Neural cell (in vitro differentiated cells): Measurements from ENCODE around the gene OR52K1. TPM values are rescaled to one million over a fixed set of nuclear protein-coding genes. Genes with fewer than 3 reads are reported as not detected.

ENCODE experiments used
- H2AFZ ChIP-seq: fragments of 200-600, 300-800 bp; sonication (generic), shearing (Covaris generic); 2 replicates; pipeline ENCODE4 v1.6.0; 2014; ENCODE audit warnings: low read depth, mild to moderate bottlenecking, antibody characterized with exemption, low read length, moderate library complexity
- H3F3A ChIP-seq: fragments of 200-600 bp; shearing (Covaris generic); 2 replicates; pipeline ENCODE4 v1.6.1; 2016; ENCODE audit warnings: mild to moderate bottlenecking, moderate library complexity, mixed read lengths, antibody characterized with exemption, low read length; ENCODE audit not compliant: insufficient read depth, poor library complexity, severe bottlenecking
- H3K27ac ChIP-seq: fragments of 200-600, 300-800 bp; sonication (generic), shearing (Covaris generic); 2 replicates; pipeline ENCODE4 v1.5.1; 2014; ENCODE audit warnings: mild to moderate bottlenecking, low read length, moderate library complexity
- H3K27me3 ChIP-seq: fragments of 300-800, 200-600 bp; sonication (generic), shearing (Covaris generic); 2 replicates; pipeline ENCODE4 v1.6.0; 2014; ENCODE audit warnings: mild to moderate bottlenecking, low read depth, low read length, moderate library complexity; ENCODE audit not compliant: insufficient read depth
- H3K36me3 ChIP-seq: fragments of 300-800, 200-600 bp; sonication (generic), shearing (Covaris generic); 2 replicates; pipeline ENCODE4 v1.5.1; 2014; ENCODE audit warnings: mild to moderate bottlenecking, antibody characterized with exemption, low read length, moderate library complexity; ENCODE audit not compliant: insufficient read depth
- H3K4me2 ChIP-seq: fragments of 300-800, 200-600 bp; sonication (generic), shearing (Covaris generic); 2 replicates; pipeline ENCODE4 v1.6.0; 2014; ENCODE audit warnings: mild to moderate bottlenecking, low read length
- H3K4me3 ChIP-seq: fragments of 300-800, 200-600 bp; sonication (generic), shearing (Covaris generic); 2 replicates; pipeline ENCODE4 v1.5.1; 2014; ENCODE audit warnings: mild to moderate bottlenecking, low read length, moderate library complexity
- H3K79me2 ChIP-seq: fragments of 200-600 bp; shearing (Covaris generic); replicated peaks from 2 replicates; pipeline ENCODE4 v1.6.0; 2014; ENCODE audit warnings: mild to moderate bottlenecking, low read length, moderate library complexity; ENCODE audit not compliant: insufficient read depth
- H3K9ac ChIP-seq: fragments of 300-800, 200-600 bp; sonication (generic), shearing (Covaris generic); 2 replicates; pipeline ENCODE4 v1.6.1; 2016; ENCODE audit warnings: mild to moderate bottlenecking, low read length, mixed read lengths
- H3K9me2 ChIP-seq: fragments of 200-600 bp; shearing (Covaris generic); 2 replicates; pipeline ENCODE4 v1.6.1; 2016; ENCODE audit warnings: mild to moderate bottlenecking, low read length, mixed read lengths; ENCODE audit not compliant: insufficient read depth
- H3K9me3 ChIP-seq: fragments of 200-600, 300-800 bp; sonication (generic), shearing (Covaris generic); 2 replicates; pipeline ENCODE4 v1.6.1; 2016; ENCODE audit warnings: mild to moderate bottlenecking, mixed run types, low read length, moderate library complexity, mixed read lengths
- H4K20me1 ChIP-seq: fragments of 200-600 bp; shearing (Covaris generic); 2 replicates; pipeline ENCODE4 v1.6.1; 2016; ENCODE audit warnings: mild to moderate bottlenecking, mixed run types; ENCODE audit not compliant: insufficient read depth
- EP300 ChIP-seq: fragments of 450-650 bp; conservative IDR thresholded peaks from 2 replicates; pipeline ENCODE4 v1.6.1; 2014; ENCODE audit warnings: antibody characterized with exemption, mild to moderate bottlenecking, moderate library complexity; ENCODE audit not compliant: poor library complexity, severe bottlenecking
- EZH2 ChIP-seq: fragments of 200-600, 300-800 bp; shearing (Covaris generic), sonication (generic); IDR thresholded peaks from 2 replicates; pipeline ENCODE4 v1.6.1; 2014; ENCODE audit warnings: antibody characterized with exemption, low read length, borderline replicate concordance, mild to moderate bottlenecking; ENCODE audit not compliant: insufficient read depth, poor library complexity, severe bottlenecking
- MXI1 ChIP-seq: fragments of 450-650 bp; conservative IDR thresholded peaks from 2 replicates; pipeline ENCODE4 v1.6.1; 2014; ENCODE audit warnings: antibody characterized with exemption, mild to moderate bottlenecking; ENCODE audit not compliant: poor library complexity, severe bottlenecking
- POLR2AphosphoS5 ChIP-seq: IDR thresholded peaks from 2 replicates; pipeline ENCODE4 v1.6.1; 2012
- RAD21 ChIP-seq: fragments of 450-650 bp; conservative IDR thresholded peaks from 2 replicates; pipeline ENCODE4 v1.6.1; 2014; ENCODE audit warnings: antibody characterized with exemption, mild to moderate bottlenecking, moderate library complexity
- SMC3 ChIP-seq: fragments of 450-650 bp; conservative IDR thresholded peaks from 2 replicates; pipeline ENCODE4 v1.6.1; 2014; ENCODE audit warnings: antibody characterized with exemption, mild to moderate bottlenecking, moderate library complexity; ENCODE audit not compliant: poor library complexity
- TAF1 ChIP-seq: IDR thresholded peaks from 2 replicates; pipeline ENCODE4 v1.6.1; 2012; ENCODE audit warnings: low read depth
- polyA plus RNA-seq: library from polyadenylated mRNA; depleted of rRNA; stranded (reverse); fragments of >200 nt; gene quantifications from 2 replicates; pipeline ENCODE4 v1.2.3, GENCODE V29; 2014
- TF ChIP-seq, protein P1 (sequence below): fragments of 450-650 bp; IDR thresholded peaks from 2 replicates; pipeline ENCODE4 v1.5.1; 2014; ENCODE audit warnings: antibody characterized with exemption, mild to moderate bottlenecking, moderate library complexity; ENCODE audit not compliant: poor library complexity, severe bottlenecking
- TF ChIP-seq, protein P2 (sequence below): IDR thresholded peaks from 2 replicates; pipeline ENCODE4 v1.6.1; 2012; ENCODE audit warnings: borderline replicate concordance

The OR52K1 gene
- polyA plus RNA-seq, 1 donor from 2014 or later: not detected

DNA sequence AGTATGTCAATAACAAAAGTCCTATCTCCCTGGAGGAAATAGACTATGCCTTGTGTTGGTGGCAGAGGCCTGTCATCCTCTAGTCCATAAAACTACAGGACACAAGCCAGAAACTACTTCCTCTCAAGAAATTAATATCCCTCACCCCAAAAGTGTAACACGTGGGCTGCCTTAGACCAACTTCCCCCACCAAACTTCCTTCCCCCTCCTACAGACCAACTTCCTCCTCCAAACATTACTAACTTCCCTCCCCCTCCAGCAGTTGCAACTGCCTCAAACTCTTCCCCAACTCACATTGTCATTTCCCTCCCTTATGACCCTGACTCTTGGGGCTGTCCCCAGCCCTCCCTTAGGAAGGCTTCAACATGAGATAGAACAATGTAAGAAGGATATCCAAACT lies 27.0 kb upstream of the OR52K1 start:
- Histone ChIP-seq H3K4me2 (no peak overlapping the region), H3K79me2 (no peaks in the 10 kb centered on the region), H3K9ac (no peak overlapping the region), H3K27me3 (no peaks in the 10 kb centered on the region), H3K9me3 (no peaks in the 10 kb centered on the region), H3K9me2 (no peaks in the 10 kb centered on the region), H3K36me3 (no peaks in the 10 kb centered on the region), H3K4me3 (no peak overlapping the region), H4K20me1 (no peaks in the 10 kb centered on the region), H2AFZ (no peak overlapping the region), H3K27ac (no peak overlapping the region), H3F3A (no peaks in the 10 kb centered on the region)
- no peak for TF ChIP-seq POLR2AphosphoS5
- no peak for TF ChIP-seq MXI1
- no peak for TF ChIP-seq SMC3
- TF ChIP-seq, protein P1, sequence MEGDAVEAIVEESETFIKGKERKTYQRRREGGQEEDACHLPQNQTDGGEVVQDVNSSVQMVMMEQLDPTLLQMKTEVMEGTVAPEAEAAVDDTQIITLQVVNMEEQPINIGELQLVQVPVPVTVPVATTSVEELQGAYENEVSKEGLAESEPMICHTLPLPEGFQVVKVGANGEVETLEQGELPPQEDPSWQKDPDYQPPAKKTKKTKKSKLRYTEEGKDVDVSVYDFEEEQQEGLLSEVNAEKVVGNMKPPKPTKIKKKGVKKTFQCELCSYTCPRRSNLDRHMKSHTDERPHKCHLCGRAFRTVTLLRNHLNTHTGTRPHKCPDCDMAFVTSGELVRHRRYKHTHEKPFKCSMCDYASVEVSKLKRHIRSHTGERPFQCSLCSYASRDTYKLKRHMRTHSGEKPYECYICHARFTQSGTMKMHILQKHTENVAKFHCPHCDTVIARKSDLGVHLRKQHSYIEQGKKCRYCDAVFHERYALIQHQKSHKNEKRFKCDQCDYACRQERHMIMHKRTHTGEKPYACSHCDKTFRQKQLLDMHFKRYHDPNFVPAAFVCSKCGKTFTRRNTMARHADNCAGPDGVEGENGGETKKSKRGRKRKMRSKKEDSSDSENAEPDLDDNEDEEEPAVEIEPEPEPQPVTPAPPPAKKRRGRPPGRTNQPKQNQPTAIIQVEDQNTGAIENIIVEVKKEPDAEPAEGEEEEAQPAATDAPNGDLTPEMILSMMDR: no peak
- TF ChIP-seq EP300: no peak
- no peak for TF ChIP-seq RAD21
- no peak for TF ChIP-seq TAF1
- TF ChIP-seq, protein P2, sequence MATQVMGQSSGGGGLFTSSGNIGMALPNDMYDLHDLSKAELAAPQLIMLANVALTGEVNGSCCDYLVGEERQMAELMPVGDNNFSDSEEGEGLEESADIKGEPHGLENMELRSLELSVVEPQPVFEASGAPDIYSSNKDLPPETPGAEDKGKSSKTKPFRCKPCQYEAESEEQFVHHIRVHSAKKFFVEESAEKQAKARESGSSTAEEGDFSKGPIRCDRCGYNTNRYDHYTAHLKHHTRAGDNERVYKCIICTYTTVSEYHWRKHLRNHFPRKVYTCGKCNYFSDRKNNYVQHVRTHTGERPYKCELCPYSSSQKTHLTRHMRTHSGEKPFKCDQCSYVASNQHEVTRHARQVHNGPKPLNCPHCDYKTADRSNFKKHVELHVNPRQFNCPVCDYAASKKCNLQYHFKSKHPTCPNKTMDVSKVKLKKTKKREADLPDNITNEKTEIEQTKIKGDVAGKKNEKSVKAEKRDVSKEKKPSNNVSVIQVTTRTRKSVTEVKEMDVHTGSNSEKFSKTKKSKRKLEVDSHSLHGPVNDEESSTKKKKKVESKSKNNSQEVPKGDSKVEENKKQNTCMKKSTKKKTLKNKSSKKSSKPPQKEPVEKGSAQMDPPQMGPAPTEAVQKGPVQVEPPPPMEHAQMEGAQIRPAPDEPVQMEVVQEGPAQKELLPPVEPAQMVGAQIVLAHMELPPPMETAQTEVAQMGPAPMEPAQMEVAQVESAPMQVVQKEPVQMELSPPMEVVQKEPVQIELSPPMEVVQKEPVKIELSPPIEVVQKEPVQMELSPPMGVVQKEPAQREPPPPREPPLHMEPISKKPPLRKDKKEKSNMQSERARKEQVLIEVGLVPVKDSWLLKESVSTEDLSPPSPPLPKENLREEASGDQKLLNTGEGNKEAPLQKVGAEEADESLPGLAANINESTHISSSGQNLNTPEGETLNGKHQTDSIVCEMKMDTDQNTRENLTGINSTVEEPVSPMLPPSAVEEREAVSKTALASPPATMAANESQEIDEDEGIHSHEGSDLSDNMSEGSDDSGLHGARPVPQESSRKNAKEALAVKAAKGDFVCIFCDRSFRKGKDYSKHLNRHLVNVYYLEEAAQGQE: no peak
- TF ChIP-seq EZH2: no peak

- Histone ChIP-seq H3K9me3 (no peaks in the 10 kb centered on the region), H4K20me1 (no peaks in the 10 kb centered on the region), H3K27ac (no peak overlapping the region), H3K79me2 (no peaks in the 10 kb centered on the region), H3K4me2 (no peak overlapping the region), H3K27me3 (no peaks in the 10 kb centered on the region), H3K9ac (no peak overlapping the region), H3K4me3 (no peak overlapping the region), H3F3A (no peaks in the 10 kb centered on the region), H3K36me3 (no peaks in the 10 kb centered on the region), H2AFZ (no peak overlapping the region), H3K9me2 (no peaks in the 10 kb centered on the region)
- TF ChIP-seq RAD21 (no peak), SMC3 (no peak), EP300 (no peak), TAF1 (no peak), POLR2AphosphoS5 (no peak), EZH2 (no peak), MXI1 (no peak)
- TF ChIP-seq, protein P1: no peak
- TF ChIP-seq, protein P2: no peak
Measured at GRCh38 chr11:4459500-4459899, 22.9 kb upstream of the OR52K1 start.
